Measurements from ENCODE around the gene OR2T8. TPM values are rescaled to one million over a fixed set of nuclear protein-coding genes. Genes with fewer than 3 reads are reported as not detected.

Gene OR2T8
- total and polyA plus RNA-seq, 2 of the 8 experiments (the other 6 are each of a cell fraction or from before 2014, with no cell fraction given): not detected

- no peak overlapping the region for H3K14ac ChIP-seq (ENCODE audit: insufficient read length)
- no peaks in the 10 kb centered on the region for H3K27me3 ChIP-seq (replicated peaks in 1 of 4; ENCODE audit: control insufficient read depth in 3 of 4, extremely low read depth in 1 of 4, insufficient read depth in 3 of 4, low read length in 3 of 4)
- no peak for DNase-seq (ENCODE audit: low read depth in 1 of 2, low spot score in 2 of 2)
- H3K27ac ChIP-seq (ENCODE audit: low read depth, low read length): no peak overlapping the region
- H3K23ac ChIP-seq (ENCODE audit: insufficient read length): no peak overlapping the region
- no peak overlapping the region for H2AK5ac ChIP-seq (ENCODE audit: low read depth, low read length)
- CTCF ChIA-PET (ENCODE audit: partially characterized antibody): interaction anchor here (1.0 kb wide), 1 partner anchor 22 kb away, joined by 3 read pairs; no protein-coding TSS in a partner anchor
- WGBS, 2 experiments (ENCODE audit: extremely low coverage in 1 of 2, insufficient coverage in 1 of 2, insufficient read length in 1 of 2, insufficient replicate concordance in 2 of 2, low coverage in 1 of 2, low lambda C conversion rate in 2 of 2, missing lambda C conversion rate in 1 of 2): 62% methylated on average over 2 of the region's 2 CpGs; no CpG with 5 or more reads in 1 of the 2 experiments
- no peak overlapping the region for H2BK5ac ChIP-seq (ENCODE audit: low read depth, low read length)
- H3K18ac ChIP-seq (ENCODE audit: extremely low read depth, low read length): no peak overlapping the region
- H2BK20ac ChIP-seq (ENCODE audit: low read length): no peak overlapping the region
- no peak overlapping the region for H3K9ac ChIP-seq (replicated peaks in 1 of 4; ENCODE audit: extremely low read depth in 1 of 4, low read depth in 3 of 4, low read length in 3 of 4)
- H3K4me1 ChIP-seq (replicated peaks in 1 of 4; ENCODE audit: control insufficient read depth in 3 of 4, insufficient read depth in 4 of 4, low read length in 3 of 4): no peaks in the 10 kb centered on the region
- no peaks in the 10 kb centered on the region for H3K36me3 ChIP-seq (ENCODE audit: control insufficient read depth in 2 of 4, insufficient read depth in 4 of 4, low read length in 3 of 4)
- H4K91ac ChIP-seq (replicated peaks; ENCODE audit: insufficient read length, low read length): no peak overlapping the region
- H2BK12ac ChIP-seq (ENCODE audit: low read depth, low read length): no peak overlapping the region
- peaks cover 45 to 51% of the 10 kb centered on the region in 2 experiments for H3K9me3 ChIP-seq (ENCODE audit: insufficient read depth in 2 of 2, low read depth in 1 of 2, low read length in 1 of 2)
- no peak overlapping the region for H3K4me3 ChIP-seq (ENCODE audit: extremely low read depth in 1 of 4, insufficient read depth in 2 of 4, low read depth in 3 of 4, low read length in 4 of 4)
- H3K4me2 ChIP-seq (ENCODE audit: insufficient read depth in 1 of 2, low read depth in 2 of 2, low read length in 2 of 2): no peak overlapping the region
- no peak overlapping the region for H4K8ac ChIP-seq (ENCODE audit: extremely low read depth, insufficient read depth, low read length)
- H3K4ac ChIP-seq (replicated peaks; ENCODE audit: insufficient read length, low read depth, low read length): no peak overlapping the region
- H4K5ac ChIP-seq (ENCODE audit: insufficient read length, low read depth, low read length): no peak overlapping the region
- H3K23me2 ChIP-seq (ENCODE audit: low read depth, low read length): no peaks in the 10 kb centered on the region
- H3K56ac ChIP-seq (replicated peaks; ENCODE audit: insufficient read length, low read depth, low read length): no peak overlapping the region
- no peak for TF ChIP-seq FOSL1 (IDR thresholded peaks at IDR 0.05; ENCODE audit: insufficient read depth, low read depth, low read length)
- TF ChIP-seq ASH2L (IDR thresholded peaks at IDR 0.05; ENCODE audit: low read length): no peak
- no peak overlapping the region for H2BK15ac ChIP-seq (ENCODE audit: low read length)
- POLR2A ChIA-PET (ENCODE audit: partially characterized antibody): no interaction called here
- no peaks in the 10 kb centered on the region for H4K20me1 ChIP-seq (replicated peaks in 1 of 2; ENCODE audit: control insufficient read depth in 1 of 2, insufficient read depth in 2 of 2, low read length in 2 of 2)
- H2BK120ac ChIP-seq (replicated peaks; ENCODE audit: low read depth, low read length): no peak overlapping the region
- H3K79me1 ChIP-seq (ENCODE audit: low read depth, low read length): no peaks in the 10 kb centered on the region
- no peak for FAIRE-seq
- no peak overlapping the region for H2AFZ ChIP-seq (ENCODE audit: low read length)
- no peaks in the 10 kb centered on the region for H3K79me2 ChIP-seq (ENCODE audit: control insufficient read depth in 1 of 2, insufficient read depth in 2 of 2, low read length in 2 of 2)
Observed at GRCh38 chr1:247913786-247914185, 6.3 kb upstream of the OR2T8 start.

Data from H1 (cell line).